NCI-H1105 treated with DMSO at 0.1 percent for 48 hours (cell line): ENCODE data around the gene MRFAP1.

Experiments
- DNase-seq: peaks from one replicate; lab custom pipeline; 2025; lab: John Stamatoyannopoulos, UW

Gene MRFAP1

DNA sequence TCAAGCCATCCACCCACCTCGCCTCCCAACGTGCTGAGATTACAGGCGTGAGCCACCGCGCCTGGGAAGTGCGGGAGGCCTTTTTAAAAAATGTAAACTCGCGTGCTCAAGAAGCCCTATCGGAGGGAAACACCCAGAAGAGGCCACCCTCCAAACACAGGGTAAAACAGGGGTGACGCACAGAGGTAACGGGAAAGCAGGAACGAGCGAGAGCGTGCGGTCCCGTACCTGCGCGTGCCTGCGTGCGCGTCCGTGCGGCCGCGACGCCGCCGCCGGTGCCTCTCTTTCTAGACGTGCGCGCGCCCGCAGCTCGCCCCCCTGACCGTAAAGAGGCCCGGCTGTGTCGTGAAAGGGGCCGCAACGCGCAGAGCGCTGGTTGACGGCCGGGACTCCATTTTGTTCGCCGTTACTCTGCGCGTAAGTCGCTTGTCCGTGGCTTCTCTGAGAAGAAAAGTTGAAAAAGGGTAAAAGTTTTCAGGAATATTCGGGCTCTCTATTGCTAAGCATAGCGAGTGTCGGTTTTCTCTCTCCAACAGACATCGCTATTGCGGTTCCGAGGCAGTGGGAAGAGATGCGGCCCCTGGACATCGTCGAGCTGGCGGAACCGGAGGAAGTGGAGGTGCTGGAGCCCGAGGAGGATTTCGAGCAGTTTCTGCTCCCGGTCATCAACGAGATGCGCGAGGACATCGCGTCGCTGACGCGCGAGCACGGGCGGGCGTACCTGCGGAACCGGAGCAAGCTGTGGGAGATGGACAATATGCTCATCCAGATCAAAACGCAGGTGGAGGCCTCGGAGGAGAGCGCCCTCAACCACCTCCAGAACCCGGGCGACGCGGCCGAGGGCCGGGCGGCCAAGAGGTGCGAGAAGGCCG lies at the start of gene MRFAP1:
Gene MRFAP1 (plus strand): TSS at position 394 of the 872 bp plus-strand sequence. CDS start 178 bp downstream, at position 572.
- DNase-seq = peak; percentile 80

DNA sequence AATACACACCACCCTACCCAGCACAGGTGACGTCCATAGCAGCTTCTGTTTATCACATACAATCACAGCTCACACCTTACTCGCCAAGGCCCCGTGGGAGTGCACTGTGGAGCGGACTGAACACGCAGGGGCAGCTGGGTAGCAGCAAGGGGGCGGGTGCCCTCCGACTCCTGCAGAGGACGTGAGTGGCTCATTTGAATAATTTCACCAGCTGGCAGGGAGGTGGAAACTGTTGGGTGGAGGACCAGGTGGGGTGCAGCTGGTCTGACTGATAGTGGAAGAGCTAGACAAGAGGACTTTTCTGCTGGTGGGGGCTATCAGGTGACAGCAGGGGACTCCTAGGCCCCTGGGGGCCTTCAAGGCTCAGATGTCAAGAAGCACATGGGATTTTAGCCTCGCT lies 49.2 kb upstream of the MRFAP1 start:
- no peak for DNase-seq

GRCh38 chr4:6591781-6592180 lies 48.7 kb upstream of the MRFAP1 start:
- no peak for DNase-seq

DNA sequence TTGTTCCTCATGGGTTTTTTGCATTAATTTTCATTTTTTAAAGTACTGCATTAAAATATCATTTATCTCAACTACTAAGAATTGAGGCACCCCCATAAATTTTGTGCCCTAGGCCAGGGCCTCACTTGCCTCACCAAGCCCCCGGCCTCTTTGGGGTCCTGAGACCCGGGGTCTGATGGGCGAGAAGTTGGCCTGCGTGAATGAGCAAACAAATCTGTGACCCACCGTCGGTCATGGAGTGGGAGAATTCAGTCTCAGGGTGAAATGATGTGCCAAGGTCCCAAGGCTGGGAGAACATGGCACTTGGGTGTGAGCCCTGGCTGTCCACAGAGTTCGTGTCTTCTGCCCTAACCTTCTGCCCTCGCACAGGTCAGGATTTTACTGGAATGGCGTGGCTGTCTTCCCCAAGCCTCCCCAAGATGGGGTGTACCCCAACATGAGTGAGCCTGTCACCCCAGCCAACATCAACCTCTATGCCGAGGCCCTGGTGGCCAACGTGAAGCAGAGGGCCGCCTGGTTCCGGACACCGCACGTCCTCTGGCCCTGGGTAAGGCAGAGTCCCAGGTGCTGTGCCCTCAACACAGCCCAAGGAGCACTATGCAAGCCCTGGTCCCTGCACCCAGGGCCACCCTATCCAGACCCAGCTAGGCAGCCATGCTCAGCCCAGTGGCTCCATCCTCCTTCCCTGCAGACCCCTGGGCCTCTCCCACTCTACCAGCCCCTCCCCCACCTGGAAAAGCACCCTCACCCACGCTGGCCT lies 47.5 kb upstream of the MRFAP1 start:
- DNase-seq = no peak

DNA sequence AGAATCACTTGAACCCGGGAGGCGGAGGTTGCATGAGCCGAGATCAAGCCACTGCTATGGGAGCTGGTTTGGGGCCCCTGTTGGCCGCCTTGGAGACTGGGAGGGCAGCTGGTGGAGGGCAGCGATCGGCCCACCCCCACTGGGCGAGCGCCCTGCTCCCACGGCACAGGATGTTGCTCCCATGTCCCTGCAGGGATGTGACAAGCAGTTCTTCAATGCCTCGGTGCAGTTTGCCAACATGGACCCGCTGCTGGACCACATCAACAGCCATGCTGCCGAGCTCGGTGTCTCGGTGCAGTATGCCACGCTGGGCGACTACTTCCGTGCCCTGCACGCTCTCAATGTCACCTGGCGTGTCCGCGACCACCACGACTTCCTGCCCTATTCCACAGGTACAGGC lies 46.1 kb upstream of the MRFAP1 start:
- no peak for DNase-seq

- DNase-seq = no peak
Measured at GRCh38 chr4:6594826-6595355, 45.6 kb upstream of the MRFAP1 start.

- no peak for DNase-seq
Measured at GRCh38 chr4:6595897-6596537, 44.5 kb upstream of the MRFAP1 start.

GRCh38 chr4:6596948-6597347 lies 43.5 kb upstream of the MRFAP1 start:
- DNase-seq = no peak

- no peak for DNase-seq
Measured at GRCh38 chr4:6598127-6598526, 42.4 kb upstream of the MRFAP1 start.

DNA sequence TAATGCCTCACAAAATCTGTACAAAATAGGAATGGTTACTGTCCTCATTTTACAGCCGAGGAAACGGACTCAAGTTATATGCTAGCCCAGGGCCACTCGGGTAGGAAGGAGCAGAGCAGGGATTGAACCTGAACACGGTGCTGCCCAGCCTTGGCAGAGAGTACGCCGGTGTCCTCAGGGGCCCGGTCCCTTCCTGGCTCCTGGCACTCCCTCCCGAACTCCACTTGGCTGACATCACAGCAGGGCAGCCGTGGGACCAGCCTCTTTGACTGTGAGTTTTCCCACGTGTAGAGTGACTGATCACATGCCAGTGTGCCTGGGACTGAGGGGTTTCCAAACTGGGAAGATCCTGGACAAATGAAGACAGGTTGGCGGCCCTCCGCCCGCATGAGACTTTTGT lies 41.8 kb upstream of the MRFAP1 start:
- DNase-seq = no peak

DNA sequence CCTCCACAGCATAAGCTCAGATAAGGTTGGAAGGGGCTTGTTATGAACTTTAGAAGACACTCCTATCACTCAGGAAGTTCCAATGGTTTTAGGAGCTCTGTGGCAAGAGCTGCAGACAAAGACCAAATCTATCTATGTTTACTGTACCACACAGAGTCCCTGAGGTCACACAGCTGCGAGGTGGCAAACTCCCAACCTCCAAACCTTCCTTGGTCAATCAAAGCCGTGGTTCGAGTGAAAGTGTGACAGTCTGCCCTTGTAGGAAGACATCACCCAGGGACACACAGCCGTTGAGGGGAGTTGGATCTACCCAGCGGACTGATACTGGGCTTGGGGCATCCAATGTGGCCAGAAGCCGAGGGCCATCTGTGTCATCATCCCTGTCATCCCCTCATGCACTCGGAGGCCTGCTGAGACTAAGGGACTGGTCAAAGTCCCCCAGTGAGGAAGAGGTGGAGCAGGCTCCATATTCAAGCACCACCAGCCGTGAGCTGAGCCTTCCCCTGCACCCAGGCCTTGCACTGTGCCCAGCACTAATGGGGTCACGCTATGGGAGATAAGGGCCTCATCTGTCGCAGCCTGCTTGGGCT lies 38.7 kb upstream of the MRFAP1 start:
- DNase-seq = no peak

- DNase-seq = no peak
Measured at GRCh38 chr4:6602289-6602688, 38.2 kb upstream of the MRFAP1 start.

DNA sequence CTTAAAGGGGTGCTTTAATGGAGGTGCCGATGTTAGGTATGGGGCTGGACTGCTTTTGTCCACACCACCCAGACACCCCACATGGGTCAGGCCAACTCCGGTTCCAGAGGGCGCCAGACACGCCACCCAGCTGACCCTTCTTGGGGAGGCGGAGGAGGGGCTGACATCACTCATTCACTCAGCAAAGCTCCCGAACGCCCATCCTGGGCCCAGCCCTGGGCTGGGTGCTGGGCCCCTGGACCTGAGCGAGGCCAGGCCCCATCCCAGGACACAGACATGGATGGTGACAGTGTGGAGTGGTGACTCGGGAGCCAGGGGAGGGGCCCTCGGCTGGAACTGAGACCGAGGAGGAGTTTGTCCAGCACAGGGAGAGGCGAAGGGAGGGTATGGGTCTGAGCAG lies 37.4 kb upstream of the MRFAP1 start:
- no peak for DNase-seq

GRCh38 chr4:6605114-6605513 lies 35.4 kb upstream of the MRFAP1 start:
- DNase-seq = no peak

DNA sequence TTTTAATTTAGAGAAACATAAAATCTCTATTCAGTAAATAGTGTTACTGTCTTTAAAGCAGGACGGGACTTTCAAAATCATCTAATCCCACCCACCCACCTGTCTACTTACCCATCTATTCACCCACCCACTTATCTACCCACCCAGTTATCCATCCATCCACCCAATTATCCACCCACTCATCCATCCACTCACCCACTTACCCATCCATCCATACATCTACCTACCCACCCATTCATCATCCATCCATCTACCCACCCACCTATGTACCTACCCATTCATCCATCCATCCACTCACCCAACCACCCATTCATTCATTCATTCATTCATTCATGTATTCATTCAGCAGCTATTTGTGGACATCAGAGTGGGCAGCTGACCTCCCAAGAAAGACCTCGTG lies 34.9 kb upstream of the MRFAP1 start:
- no peak for DNase-seq

- no peak for DNase-seq
Measured at GRCh38 chr4:6606465-6607235, 33.8 kb upstream of the MRFAP1 start.

GRCh38 chr4:6607368-6608055 lies 33.0 kb upstream of the MRFAP1 start:
- no peak for DNase-seq

DNA sequence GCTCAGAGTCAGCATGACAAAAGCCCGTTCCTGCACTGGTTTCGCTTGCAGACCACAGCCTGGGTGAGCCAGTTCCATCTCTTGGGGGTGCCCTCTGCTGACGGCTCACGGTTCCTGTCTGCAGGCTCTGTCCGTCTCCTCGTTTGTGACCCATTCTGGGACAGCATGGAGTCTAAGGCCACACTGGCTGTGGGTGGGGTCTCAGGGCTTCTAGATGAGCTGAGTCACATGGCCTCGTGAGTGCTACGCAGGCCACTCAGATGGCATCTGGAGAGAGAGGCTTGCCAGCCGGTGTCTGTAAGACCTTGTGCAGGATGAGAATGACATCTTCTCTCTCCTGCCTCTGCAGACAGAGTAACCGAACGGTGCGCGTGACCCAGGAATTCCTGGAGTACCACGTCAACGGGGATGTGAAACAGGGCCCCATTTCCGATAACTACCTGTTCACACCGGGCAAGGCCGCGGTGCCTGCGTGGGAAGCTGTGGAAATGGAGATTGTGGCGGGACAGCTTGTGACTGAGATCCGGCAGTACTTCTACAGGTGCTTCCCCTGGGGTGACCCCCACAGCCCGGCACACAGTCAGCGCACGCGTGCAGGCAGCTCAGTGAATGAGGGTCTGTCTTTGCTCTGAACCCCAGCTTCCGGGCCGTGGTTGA lies 31.6 kb upstream of the MRFAP1 start:
- no peak for DNase-seq

GRCh38 chr4:6609415-6610079 lies 30.9 kb upstream of the MRFAP1 start:
- no peak for DNase-seq
